HG03565 (cell line): ENCODE measurements around the gene CENPO.
"Not testable (repeated sequence)": the region's sequence is repeated elsewhere in the genome, so short reads cannot be mapped to it uniquely, and the experiment has no call there.

Source experiments
- ATAC-seq: cut with Tn5 transposase; IDR thresholded peaks from one replicate; pipeline ENCODE4 v1.9.1; 2021; ENCODE audit warnings: mild to moderate bottlenecking, moderate library complexity; ENCODE audit not compliant: unreplicated experiment

CENPO gene

GRCh38 chr2:24822049-24822706 lies 29.0 kb downstream of the CENPO start:
- ATAC-seq, result no peak

- ATAC-seq, result no peak
Measured at GRCh38 chr2:24824071-24824588, 30.9 kb downstream of the CENPO start.

- ATAC-seq, result no peak
Measured at GRCh38 chr2:24824966-24825882, 32.0 kb downstream of the CENPO start.

GRCh38 chr2:24825883-24826772 lies 32.9 kb downstream of the CENPO start:
- no peak for ATAC-seq

- no peak for ATAC-seq
Measured at GRCh38 chr2:24826773-24827145, 33.5 kb downstream of the CENPO start.

- ATAC-seq, result peak; percentile 65
Measured at GRCh38 chr2:24827321-24828237, 34.4 kb downstream of the CENPO start.

- ATAC-seq, result no peak
Measured at GRCh38 chr2:24828238-24828996, 35.2 kb downstream of the CENPO start.

- ATAC-seq, result no peak
Measured at GRCh38 chr2:24830351-24830750, 37.1 kb downstream of the CENPO start.

- no peak for ATAC-seq
Measured at GRCh38 chr2:24830786-24831185, 37.6 kb downstream of the CENPO start.

GRCh38 chr2:24831221-24832072 lies 38.2 kb downstream of the CENPO start:
- no peak for ATAC-seq

- no peak for ATAC-seq
Measured at GRCh38 chr2:24832073-24832461, 38.8 kb downstream of the CENPO start.

- no peak for ATAC-seq
Measured at GRCh38 chr2:24832521-24832920, 39.3 kb downstream of the CENPO start.

GRCh38 chr2:24832931-24833701 lies 39.9 kb downstream of the CENPO start:
- ATAC-seq, result no peak

- ATAC-seq, result no peak
Measured at GRCh38 chr2:24833821-24834732, 40.9 kb downstream of the CENPO start.

GRCh38 chr2:24834733-24835395 lies 41.6 kb downstream of the CENPO start:
- no peak for ATAC-seq

- ATAC-seq, result not testable (repeated sequence)
Measured at GRCh38 chr2:24835411-24835810, 42.2 kb downstream of the CENPO start.
